Stimulated activated CD4-positive, alpha-beta T cell treated with anti-CD3 and anti-CD28 coated beads, Interleukin-1b, Interleukin-23, amount 100 ng/mL, for 48 hours (primary cell): Measurements from ENCODE around the gene IL27RA.
"Not testable (repeated sequence)": the region's sequence is repeated elsewhere in the genome, so short reads cannot be mapped to it uniquely, and the experiment has no call there.

Source experiments
- DNase-seq: peaks from one replicate; pipeline ENCODE4 v3.0.0-alpha.2; 2020

IL27RA gene

DNA sequence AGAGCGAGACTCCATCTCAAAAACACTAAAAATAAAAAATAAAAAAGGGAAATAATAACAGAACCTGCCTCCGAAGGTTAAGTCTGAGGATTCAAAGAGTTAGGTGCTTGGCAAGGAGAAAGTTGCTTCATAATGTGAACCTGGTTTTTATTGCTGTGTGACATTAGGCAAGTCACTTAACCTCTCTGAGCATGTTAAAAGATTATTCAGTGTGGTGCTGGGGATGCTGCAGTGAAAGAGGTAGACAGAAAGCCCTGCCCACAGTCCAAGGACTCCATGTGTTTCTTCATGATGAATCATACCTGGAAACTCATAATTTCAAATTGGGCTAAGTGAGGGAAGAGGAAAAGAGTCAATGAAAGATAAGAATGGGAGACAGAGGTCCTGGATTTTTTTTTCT lies 2.4 kb downstream of the IL27RA start:
- DNase-seq = no peak

GRCh38 chr19:14035159-14035558 lies 3.6 kb downstream of the IL27RA start:
- DNase-seq = not testable (repeated sequence)

- no peak for DNase-seq
These were observed 4.1 kb downstream of the IL27RA start for GRCh38 chr19:14035706-14036105.

DNA sequence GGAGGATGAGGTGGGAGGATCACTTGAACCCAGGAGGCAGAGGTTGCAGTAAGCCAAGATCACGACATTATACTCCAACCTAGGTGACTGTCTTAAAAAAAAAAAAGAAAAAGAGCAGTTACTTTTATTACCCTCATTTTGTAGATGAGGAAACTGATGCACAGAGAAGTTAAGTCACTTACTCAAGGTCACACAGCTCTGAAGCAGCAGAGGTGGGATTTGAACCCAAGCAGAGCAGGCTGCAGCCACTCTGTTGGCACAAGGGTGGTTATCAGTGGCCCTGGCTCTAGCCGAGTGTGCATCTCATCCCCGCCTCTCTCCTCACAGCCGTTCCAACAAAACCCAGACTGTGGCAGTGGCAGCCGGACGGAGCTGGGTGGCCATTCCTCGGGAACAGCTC lies 7.6 kb downstream of the IL27RA start:
- DNase-seq = no peak

DNA sequence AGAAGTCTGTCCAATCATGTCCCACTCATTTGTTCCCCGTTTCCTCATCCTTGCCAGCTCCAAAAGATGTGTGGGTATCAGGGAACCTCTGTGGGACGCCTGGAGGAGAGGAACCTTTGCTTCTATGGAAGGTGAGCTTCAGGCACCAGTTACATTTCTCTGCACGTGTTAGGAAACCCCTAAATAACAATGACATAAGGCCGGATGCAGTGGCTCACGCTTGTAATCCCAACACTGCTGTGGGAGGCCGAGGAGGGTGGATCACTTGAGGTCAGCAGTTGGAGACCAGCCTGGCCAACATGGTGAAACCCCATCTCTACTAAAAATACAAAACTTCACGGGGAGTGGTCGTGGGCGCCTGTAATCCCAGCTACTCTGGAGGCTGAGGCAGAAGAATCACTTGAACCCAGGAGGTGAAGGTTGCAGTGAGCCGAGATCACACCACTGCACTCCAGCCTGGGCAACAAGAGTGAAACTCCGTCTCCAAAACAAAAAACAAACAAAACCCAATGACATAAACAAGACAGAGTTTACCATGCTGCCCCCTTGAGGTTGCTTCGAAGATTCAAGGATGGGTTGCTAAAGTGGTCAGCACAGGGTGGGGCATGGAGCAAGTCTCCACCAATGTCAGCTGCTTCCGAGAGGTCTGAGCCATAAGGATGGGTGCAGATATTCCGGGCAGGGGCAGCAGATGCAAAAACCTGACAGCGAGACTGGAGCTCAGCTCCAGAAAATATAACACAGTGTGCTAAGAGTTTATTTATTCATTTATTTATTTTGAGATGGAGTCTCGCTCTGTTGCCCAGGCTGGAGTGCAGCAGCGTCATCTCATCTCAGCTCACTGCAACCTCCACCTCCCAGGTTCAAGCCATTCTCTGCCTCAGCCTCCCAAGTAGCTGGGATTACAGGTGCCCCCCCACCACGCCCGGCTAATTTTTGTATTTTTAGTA lies 11.4 kb downstream of the IL27RA start:
- DNase-seq = not testable (repeated sequence)

GRCh38 chr19:14047866-14048265 lies 16.3 kb downstream of the IL27RA start:
- DNase-seq = not testable (repeated sequence)

GRCh38 chr19:14048443-14049153 lies 17.0 kb downstream of the IL27RA start:
- DNase-seq = peak; percentile 79

DNA sequence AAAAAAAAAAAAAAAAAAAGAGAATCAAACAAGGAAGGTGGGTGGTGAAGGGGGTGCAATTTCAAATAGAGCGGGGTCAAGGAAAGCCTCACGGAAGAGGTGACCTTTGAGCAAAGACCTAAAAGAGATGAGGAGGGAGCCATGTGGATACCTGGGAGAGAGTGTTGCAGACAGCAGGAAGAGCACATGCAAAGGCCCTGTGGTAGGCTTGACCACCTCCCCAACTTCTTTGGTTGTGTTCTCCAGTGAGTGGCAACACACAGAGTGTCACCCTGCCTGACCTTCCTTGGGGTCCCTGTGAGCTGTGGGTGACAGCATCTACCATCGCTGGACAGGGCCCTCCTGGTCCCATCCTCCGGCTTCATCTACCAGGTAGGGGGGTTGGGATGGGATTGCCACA lies 18.9 kb downstream of the IL27RA start:
- no peak for DNase-seq

GRCh38 chr19:14050961-14051360 lies 19.4 kb downstream of the IL27RA start:
- DNase-seq = not testable (repeated sequence)

GRCh38 chr19:14051980-14052379 lies 20.4 kb downstream of the IL27RA start:
- DNase-seq = no peak

- no peak for DNase-seq
These were observed 20.9 kb downstream of the IL27RA start for GRCh38 chr19:14052470-14052869.

- DNase-seq = no peak
These were observed 21.5 kb downstream of the IL27RA start for GRCh38 chr19:14053032-14053431.

- DNase-seq = no peak
These were observed 21.9 kb downstream of the IL27RA start for GRCh38 chr19:14053500-14053899.

DNA sequence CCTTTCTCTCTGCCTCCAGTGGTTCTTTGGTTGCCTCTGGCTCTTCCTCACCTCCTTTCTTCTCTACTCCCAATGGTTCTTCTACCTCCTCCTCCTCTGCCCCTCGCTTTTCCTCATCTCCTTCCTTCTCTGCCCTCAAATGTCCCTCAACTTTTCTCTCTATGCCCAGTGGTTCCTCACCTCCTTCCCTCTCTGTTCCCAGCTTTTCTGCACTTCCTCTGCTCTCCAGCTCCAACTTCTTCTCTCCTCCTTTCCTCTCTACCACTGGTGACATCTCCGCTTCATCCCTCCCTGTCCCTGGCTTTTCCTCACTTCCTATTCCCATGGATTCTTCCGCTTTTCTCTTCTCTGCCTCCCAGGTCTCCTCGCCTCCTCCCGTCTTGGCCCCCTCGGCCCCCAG lies 22.5 kb downstream of the IL27RA start:
- DNase-seq = no peak

DNA sequence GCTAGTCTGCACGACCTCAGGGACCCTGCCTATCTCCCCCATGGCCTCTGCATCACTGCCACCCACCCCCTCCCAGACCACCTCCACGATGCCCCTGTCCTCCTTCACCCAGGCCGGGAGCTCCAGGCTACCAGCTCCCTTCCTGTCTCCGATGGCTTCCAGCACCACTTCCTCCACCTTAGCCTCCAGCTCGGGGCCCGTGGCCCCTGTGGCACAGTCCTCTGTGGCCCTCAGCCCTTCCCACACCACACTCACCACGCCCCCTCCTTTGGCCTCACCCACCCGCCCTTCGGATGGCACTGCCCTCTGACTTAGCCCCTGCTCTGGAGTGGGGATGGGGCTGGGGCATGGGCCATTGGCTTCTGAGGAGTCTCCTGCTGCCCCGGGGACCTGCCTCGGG lies 23.2 kb downstream of the IL27RA start:
- no peak for DNase-seq

- no peak for DNase-seq
These were observed 23.8 kb downstream of the IL27RA start for GRCh38 chr19:14055396-14055795.

DNA sequence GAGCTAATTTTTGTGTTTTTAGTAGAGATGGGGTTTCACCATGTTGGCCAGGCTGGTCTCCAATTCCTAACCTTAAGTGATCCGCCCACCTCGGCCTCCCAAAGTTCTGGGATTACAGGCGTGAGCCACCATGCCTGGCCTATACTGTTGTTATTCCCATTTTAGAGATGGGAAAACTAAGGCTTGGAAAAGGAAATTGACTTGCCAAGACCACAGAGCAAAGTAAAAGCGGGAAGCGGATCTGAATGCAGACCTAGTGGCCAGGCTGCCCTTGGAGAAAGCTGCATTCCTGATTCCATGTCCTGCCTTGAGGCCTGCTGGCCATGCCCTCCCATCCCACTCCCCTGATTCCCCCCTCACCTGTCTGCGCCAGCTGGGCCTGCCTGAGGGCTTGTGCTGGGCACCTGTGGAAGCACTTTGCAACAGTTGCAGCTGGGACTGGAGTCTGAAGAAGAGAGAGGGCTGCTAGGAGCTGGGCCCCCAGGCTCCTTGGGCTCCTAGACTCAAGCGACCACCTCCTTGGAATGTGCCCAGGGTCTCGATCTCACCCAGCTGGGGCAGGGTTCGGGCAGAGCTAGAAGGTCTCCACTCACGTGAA lies 24.6 kb downstream of the IL27RA start:
- no peak for DNase-seq

DNA sequence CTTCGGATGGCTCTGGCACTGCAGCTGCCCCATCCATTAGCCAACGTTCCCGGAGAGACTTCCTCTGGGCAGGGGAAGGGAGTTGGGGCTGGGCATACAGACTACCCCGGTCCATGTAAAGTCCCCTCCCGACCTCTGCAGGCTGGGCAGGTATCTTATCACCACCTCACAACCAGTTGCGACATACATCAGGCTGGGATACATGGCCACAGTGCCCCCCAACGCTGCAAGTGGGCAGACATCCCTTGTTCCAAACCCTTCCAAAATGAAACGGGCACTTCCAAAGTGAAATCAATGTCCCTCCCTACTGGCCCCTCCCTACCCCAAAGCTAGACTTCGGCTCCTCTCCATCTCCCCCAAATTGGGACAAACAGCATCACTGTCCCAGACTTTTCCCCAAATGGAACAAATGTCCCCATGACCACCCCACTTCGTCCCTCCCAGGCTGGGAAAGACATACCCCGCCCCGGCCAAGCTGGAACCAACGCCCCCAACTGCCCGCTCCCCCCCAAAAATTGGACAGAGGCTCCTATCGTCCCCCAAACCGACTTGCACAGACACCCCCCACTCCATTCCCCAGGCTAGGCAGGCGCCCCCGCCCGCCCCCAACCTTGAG lies 25.3 kb downstream of the IL27RA start:
- no peak for DNase-seq

DNA sequence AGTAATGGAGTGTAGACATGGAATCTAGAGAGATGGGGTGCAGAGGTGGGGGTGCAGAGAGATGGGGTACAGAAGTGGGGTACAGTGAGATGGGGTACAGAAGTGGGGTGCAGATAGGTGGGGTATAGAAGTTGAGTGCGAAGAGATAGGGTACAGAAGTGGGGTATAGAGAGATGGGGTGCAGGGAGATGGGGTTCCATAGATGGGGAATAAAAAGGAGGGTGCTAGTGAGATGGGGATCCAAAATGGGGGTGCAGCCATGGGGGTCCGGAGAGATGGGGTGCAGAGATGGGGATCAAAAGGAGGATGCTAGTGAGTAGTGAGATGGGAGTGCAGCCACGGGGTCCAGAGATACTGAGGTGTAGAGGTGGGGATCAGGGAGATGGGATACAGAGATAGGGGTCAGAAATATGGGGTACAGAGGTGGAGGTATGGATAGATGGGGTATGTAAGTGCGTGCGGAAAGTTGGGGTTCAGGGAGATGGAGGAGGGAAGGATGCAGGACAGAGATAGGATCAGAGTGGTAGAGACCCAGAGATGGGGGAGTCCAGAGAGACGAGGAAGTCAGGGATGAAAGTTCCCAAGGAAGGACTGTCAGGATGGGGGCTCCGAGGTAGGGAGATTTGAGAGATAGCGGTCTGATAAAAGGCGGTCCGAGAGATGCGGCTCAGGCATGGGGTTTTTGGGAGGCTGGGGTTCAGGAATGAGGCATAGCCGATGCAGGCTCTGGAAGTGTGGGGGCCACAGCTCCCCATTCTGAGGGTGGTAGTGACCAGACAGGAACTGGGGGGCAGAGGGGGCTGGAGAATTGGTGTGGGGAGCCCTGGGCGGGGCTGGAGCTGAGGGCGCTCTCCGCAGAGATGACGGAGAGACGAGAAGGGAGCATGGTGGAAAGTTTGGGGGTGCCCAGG lies 26.9 kb downstream of the IL27RA start:
- DNase-seq = no peak

- DNase-seq = peak; percentile 48
These were observed 27.5 kb downstream of the IL27RA start for GRCh38 chr19:14059093-14059480.

GRCh38 chr19:14059652-14060155 lies 28.1 kb downstream of the IL27RA start:
- no peak for DNase-seq
